GM15510 (cell line): ENCODE measurements around the gene FAM149B1.

Experiments used
- POLR2A ChIP-seq: IDR thresholded peaks from 3 replicates; pipeline ENCODE4 v1.6.1; 2011; ENCODE audit warnings: borderline replicate concordance; ENCODE audit not compliant: insufficient read length; ENCODE audit errors: extremely low read depth

The FAM149B1 gene

DNA sequence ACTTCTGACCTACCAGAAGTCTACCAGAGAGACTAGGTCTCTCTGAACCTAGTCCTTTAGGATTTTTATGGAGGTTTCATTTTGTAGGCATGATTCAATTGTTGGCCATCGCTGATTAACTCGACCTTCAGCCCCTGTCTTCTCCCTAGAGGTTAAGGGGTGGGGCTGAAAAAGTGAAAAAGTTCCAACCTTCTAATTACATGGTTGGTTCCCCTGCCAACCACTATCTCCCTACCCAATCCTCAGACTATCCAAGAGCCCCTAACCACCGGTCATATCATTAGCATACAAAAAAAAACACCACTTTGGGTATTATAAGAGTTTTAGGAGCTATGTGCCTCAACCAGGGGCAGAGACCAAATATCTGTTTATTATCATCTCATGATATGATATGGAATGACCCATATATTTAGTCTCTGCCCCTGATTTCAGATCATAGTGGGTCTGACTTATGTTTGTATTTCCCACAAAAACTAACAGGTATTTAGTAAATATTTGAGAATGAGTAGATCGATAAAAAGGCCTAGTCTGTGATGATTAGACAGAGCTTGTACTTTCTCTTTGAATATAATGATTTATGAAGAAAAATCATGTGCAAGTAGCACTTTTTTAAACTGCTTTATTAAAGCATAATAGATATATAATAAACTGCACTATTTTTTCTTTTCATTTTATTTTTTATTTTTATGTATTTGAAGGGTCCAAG is 43.3 kb downstream of the FAM149B1 start:
- no peak for TF ChIP-seq POLR2A

DNA sequence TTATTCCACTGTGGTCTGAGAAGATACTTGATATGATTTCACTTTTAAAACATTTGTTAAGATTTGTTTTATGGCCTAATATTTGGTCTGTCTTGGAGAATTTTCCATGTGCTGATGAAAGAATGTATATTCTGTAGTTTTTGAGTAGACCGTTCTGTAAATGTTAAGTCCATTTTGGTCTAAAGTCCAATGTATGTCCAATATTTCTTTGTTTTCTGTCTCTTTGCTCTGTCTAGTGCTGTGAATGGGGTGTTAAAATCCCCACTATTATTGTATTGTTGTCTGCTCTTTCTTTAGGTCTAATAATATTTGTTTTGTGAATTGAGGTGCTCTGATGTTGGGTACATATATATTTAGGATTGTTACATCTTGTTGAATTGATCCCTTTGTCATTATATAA is 47.8 kb downstream of the FAM149B1 start:
- TF ChIP-seq POLR2A = no peak

DNA sequence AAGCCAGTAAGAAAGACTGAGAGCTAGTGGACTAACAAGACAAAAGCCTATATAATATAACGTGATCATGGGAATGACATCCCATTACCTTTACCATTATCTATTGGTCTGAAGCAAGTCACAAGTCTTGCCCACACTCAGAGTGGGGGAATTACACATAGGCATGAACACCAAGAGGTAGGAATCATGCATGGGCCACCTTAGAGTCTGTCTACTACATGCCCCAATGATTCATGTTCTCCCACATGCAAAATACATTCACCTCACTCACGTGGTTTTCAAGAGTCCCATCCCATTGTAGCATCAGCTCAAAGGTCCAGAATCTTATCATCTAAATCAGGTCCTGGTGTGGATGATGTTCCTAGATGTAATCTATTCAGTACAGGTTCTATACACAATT is 49.7 kb downstream of the FAM149B1 start:
- TF ChIP-seq POLR2A = no peak

DNA sequence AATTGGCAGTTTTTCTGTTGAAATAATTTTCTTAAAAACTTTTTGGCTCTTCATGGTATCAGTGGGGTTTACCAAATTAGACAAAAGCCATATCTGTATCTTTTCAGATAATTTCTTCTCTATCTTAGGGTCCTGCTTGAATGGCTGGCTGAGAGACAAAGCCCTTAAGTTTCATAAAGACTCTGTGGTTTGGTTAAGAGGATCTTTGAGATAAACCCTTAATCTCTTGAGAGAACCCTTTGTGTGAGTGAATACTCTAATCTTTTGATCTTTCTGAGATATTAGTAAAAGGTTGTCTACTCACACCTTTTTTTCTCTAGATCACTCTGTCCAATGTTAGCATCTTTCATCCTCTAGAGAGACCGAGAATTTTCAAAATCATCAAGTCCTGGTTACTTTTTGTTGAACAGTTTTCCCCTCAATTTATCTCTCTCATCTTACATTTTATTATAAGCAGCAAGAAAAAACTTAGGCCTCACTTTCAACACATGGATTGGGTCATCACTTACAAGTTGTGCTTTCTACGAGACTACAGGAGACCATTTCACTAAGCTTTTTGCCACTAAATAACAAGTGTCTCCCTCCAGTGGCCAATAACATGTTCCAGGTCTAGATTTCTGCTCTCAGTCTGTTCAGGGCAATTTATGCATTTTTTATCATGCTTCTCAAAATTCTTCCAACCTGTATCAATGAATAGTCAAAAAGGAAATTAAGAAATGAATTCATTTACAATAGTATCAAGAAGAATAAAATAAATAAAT is 50.7 kb downstream of the FAM149B1 start:
- no peak for TF ChIP-seq POLR2A

DNA sequence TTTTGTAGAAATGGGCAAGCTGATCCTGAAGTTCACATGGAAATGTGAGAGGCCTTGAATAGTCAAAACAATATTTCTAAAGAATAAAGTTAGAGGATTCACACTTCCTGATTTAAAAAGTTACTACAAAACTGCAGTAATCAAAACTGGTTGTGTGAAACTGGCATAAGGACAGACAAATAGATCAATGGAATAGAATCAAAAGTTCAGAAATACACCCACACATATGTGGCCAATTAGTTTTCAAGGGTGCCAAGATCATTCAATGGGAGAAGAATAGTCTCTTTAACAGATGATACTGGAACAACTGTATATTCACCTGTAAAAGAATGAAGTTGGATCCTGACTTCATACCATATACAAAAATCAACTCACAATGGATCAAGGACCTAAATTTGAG is 51.5 kb downstream of the FAM149B1 start:
- TF ChIP-seq POLR2A = no peak

DNA sequence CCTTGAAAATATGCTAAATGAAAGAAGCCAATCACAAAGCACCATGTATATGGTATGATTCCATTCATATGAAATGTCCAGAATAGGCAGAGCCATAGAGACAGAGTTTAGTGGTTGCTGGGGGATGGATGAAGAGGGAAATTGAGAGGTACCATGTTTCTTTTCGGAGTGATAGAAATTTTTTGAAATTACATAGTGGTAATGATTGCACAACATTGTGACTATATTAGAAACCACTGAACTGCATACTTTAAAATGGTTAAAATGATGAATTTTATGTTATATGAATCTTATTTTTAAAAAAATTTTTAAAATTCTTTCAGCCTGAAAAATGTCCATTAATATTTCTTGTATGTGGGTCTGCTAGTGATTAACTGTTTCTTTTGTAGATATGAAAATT is 53.1 kb downstream of the FAM149B1 start:
- no peak for TF ChIP-seq POLR2A

DNA sequence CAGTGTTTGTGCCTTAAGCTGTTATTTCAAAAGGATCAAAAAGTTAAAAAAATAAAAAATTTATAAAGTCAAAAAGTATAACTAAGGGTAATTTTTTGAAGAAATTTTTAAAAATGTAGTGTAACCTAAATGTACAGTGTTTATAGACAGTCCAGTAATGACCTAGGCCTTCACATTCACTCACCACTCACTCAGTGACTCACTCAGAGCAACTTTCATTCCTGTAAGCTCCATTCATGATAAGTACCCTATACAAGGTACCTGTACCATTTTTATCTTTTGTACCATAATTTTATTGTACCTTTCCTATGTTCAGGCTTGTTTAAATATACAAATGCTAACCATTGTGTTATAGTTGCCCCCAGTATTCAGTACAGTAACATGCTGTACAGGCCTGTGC is 57.6 kb downstream of the FAM149B1 start:
- TF ChIP-seq POLR2A = no peak

DNA sequence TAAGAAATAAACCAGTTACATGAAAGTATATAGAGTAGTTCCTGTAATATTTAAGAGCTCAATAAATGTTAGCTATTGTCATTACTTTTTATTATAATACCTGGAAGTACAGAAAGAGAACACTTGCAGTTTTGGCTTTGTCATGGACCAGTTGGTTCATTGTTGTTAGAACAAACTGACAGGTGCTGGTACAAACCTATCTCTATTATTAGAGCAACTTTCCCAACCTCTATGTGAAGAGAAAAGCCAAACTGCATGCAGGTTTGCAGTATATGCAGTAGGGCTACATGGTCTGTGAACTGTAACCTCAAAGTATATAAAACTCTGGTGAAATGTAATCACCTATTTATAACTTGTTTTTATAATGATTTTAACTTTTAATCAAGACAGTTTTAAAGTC is 58.7 kb downstream of the FAM149B1 start:
- TF ChIP-seq POLR2A = no peak

DNA sequence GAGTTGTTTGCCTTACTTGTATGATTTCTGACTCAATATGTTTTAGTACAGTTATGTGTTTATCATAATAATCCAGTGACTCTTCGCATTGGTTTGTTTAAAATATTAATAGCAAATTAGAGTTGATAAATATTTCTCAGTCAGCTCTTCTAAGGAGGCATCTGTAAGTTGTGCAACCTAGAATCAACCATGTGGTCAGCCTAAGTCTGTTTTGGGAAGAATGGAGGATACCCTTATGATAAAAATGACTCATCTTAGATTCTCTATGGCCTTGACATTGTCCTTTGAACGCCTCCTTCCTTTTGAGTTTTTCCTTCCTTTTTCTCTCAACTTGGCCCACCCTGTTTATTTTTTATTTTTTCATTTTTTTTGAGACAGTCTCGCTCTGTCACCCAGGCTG is 60.3 kb downstream of the FAM149B1 start:
- TF ChIP-seq POLR2A = no peak

DNA sequence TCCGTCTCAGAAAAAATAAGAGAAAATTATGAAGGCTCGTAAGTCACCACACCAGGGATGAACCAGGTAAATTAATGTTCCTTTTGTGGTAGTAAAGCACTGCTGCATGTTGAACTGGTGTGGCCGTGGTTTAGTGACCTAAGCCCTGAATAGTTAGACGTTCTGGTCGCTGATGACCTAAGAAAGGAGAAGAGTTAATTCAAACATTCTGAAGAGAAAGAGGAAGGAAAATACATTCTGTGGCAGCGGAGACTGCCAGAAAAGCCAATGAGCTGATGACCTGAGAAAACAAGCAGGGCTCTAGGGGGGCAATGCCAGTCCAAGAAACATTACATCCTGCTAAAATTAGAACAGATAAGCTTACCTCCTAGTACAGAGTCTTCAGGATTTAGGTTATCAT is 61.6 kb downstream of the FAM149B1 start:
- no peak for TF ChIP-seq POLR2A

DNA sequence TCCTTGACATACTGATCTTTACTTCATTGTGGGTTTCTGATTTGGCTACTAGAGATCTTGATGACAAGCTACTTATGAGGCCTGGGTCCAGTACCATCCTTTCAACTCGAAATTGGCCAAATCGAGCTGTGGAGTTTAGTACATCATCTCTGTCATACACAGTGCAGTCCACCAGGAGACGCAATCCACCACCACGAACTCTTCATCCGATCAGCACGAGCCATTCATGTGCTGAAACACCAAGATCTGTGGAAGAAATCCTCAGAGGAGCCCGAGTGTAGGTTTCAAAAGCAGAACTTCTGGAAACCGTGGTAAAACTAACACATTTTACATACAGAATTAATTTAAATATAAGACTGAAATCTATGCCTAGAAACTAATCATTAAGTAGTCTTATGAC is 65.0 kb downstream of the FAM149B1 start:
- TF ChIP-seq POLR2A = no peak

DNA sequence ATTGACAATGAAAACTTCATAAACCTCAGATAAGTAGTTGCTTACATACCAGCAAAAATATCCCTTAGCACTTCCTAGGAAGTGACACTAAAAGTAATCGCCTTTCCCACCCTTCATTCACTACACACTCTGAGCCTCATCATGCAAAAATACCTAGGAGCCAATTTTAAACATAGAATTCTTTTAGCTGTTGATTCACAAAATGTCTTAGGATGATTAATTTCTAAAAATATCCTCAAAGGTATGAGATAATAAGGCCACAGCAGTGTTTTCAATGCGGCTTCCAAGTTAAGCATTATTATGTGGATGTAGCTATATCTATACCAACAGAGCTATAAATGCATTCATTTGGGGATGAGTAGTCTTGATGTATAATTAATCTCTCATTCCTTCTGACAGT is 66.0 kb downstream of the FAM149B1 start:
- no peak for TF ChIP-seq POLR2A

DNA sequence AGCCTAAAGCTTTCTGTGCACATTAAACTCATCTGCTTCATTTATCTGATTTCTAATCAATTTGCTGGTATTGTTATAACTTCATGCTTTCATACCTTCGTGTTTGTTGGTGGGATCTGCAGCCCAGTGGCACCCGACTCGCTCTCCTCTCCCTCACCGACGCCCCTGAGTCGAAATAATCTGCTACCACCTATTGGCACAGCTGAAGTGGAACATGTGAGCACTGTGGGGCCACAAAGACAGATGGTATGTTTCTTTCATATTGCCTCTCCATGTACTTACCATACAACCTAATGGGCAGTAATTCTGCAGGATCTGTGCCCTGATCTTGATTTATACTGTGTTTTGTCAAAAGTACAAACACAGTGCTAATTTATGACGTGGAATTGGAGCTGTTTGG is 66.8 kb downstream of the FAM149B1 start:
- no peak for TF ChIP-seq POLR2A

DNA sequence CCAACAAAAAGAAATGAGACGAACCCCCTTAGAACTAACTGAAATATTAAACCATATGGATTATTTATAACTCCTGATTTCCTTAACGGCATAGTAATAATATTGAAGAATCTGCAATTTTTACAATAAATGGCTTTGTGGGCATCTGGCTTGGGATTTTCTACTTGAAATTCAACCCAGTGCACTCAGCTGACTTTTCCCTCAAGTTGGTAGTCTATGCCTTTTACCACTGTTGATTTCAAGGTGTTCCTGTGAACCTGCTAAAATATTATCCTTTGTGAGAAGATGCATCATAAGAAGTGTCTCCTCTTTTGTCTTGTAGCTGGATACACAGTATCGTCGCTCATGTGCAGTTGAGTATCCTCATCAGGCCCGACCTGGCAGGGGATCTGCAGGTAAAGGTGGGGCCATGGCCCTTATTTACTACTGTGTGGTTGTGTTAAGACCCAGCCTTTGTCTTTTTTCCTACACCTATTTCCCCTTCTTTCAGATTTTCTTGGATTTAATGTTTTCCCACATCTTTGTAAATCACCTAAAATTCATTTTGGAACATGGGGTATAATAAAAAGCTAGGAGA is 71.2 kb downstream of the FAM149B1 start:
- TF ChIP-seq POLR2A = no peak

DNA sequence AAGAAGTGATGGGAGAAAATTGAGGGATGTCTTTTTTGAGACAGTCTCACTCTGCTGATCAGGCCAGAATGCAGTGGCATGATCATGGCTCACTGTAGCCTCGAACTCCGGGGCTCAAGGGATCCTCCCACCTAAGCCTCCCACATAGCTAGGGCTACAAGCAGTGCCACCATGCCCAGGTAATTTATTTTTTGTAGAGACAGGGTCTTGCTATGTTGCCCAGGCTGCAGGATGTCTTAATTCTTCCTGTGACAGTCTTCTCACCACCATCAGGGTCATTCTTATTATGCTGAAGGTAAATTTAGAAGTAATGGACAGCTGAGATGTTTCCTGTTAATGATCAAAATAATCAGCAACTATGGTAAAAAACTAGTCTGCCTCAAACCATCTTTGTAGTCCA is 72.0 kb downstream of the FAM149B1 start:
- no peak for TF ChIP-seq POLR2A
